Endothelial cell of umbilical vein (primary cell): ENCODE data around the gene ADORA2A.

Source experiments
- POLR2A ChIP-seq: IDR thresholded peaks from 2 replicates; pipeline ENCODE4 v1.6.1; 2012; ENCODE audit warnings: low read depth, mild to moderate bottlenecking, control low read depth, low read length
- TF ChIP-seq, protein P1 (sequence below), 2 donors: IDR thresholded peaks; 1 replicate in 1 of 2; 2 replicates in 1 of 2; pipeline ENCODE4 v1.5.1; 2011; ENCODE audit warnings: low read length in 2 of 2, mild to moderate bottlenecking in 2 of 2, moderate library complexity in 2 of 2, control low read depth in 1 of 2, inconsistent platforms in 1 of 2, low read depth in 1 of 2; ENCODE audit not compliant: insufficient read depth in 1 of 2; ENCODE audit errors: extremely low read depth in 1 of 2

DNA sequence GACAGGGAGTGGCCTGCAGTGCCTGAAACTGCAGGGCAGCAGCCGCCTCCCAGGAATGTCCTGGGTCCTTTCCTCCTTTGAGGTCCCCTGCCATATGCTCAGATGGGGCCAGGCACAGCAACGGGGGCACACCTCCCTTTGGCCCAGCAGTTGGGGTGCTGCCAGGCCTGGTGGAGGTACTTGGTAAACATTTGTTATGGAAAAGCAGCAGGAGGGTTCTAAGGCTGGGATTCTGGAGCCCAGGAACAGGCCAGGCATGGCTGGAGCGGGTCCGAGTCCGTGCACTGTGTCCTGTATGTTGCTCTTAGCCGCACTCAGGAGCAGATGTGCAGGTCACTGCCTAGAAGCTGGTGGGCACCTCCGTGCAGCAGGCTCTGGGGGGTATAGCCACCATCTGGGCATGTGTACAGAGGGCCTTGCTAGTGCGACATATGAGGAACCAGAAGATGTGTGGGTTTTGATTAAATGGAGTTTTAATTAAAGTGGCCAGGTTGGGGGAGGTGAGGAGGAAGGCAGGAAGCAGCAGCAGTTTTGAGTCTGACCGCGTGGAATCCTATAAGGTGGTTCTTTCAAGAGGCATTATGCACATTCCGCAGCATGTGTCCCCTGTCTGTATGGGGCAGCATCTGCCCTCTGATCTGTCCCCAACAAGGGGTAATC is 1.5 kb downstream of the ADORA2A start:
- no peak for TF ChIP-seq POLR2A
- TF ChIP-seq, protein P1, sequence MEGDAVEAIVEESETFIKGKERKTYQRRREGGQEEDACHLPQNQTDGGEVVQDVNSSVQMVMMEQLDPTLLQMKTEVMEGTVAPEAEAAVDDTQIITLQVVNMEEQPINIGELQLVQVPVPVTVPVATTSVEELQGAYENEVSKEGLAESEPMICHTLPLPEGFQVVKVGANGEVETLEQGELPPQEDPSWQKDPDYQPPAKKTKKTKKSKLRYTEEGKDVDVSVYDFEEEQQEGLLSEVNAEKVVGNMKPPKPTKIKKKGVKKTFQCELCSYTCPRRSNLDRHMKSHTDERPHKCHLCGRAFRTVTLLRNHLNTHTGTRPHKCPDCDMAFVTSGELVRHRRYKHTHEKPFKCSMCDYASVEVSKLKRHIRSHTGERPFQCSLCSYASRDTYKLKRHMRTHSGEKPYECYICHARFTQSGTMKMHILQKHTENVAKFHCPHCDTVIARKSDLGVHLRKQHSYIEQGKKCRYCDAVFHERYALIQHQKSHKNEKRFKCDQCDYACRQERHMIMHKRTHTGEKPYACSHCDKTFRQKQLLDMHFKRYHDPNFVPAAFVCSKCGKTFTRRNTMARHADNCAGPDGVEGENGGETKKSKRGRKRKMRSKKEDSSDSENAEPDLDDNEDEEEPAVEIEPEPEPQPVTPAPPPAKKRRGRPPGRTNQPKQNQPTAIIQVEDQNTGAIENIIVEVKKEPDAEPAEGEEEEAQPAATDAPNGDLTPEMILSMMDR (IDR thresholded peaks at IDR 0.05; ENCODE audit: extremely low read depth in 1 of 2, insufficient read depth in 1 of 2, low read depth in 1 of 2, low read length in 2 of 2): no peak
